Cardiac muscle cell (in vitro differentiated cells and primary cell): ENCODE results near the gene ATP2B2. TPM values are rescaled to one million over a fixed set of nuclear protein-coding genes. Genes with fewer than 3 reads are reported as not detected.

ENCODE experiments used
- DNase-seq, 2 donors: peaks; one replicate each; pipeline versions ENCODE4 v3.0.0 to v3.0.0-alpha.2; 2010 to 2017; ENCODE audit warnings: low read depth in 1 of 2, low spot score in 1 of 2
- H3K27ac ChIP-seq: fragments of 200-600 bp; sonication (generic); 2 replicates; pipeline ENCODE4 v1.5.1; 2016
- H3K27me3 ChIP-seq: fragments of 200-600 bp; sonication (generic); 2 replicates; pipeline ENCODE4 v1.6.0; 2016; ENCODE audit warnings: control low read depth
- H3K36me3 ChIP-seq: fragments of 200-600 bp; sonication (generic); 2 replicates; pipeline ENCODE4 v1.5.1; 2016; ENCODE audit warnings: control low read depth
- H3K4me1 ChIP-seq: fragments of 200-600 bp; sonication (generic); 2 replicates; pipeline ENCODE4 v1.8.1; 2017; ENCODE audit warnings: low read depth, mild to moderate bottlenecking, mixed run types
- H3K4me3 ChIP-seq: fragments of 200-600 bp; sonication (generic); 2 replicates; pipeline ENCODE4 v1.5.1; 2016; ENCODE audit warnings: mild to moderate bottlenecking
- H3K9me3 ChIP-seq: fragments of 200-600 bp; sonication (generic); 2 replicates; pipeline ENCODE4 v1.5.1; 2017; ENCODE audit warnings: low read depth, mild to moderate bottlenecking, control low read depth
- CTCF ChIP-seq: IDR thresholded peaks from 2 replicates; pipeline ENCODE4 v1.5.1; 2012; ENCODE audit warnings: low read depth, mild to moderate bottlenecking, low read length
- polyA plus RNA-seq: library from polyadenylated mRNA; unstranded; fragments of >200 nt; fragmentation: Nextera tagmentation; extraction: Ambion mirVana; gene quantifications from 2 replicates; pipeline ENCODE4 v1.2.1, GENCODE V29; 2016
- total RNA-seq: library from RNA; depleted of rRNA; stranded (reverse); fragments of >200 nt; gene quantifications from 2 replicates; pipeline ENCODE4 v1.2.3, GENCODE V29; 2016

ATP2B2 gene
- total and polyA plus RNA-seq, 2 experiments from 2014 or later = 0.22 to 0.77 TPM

GRCh38 chr3:10444110-10444429 lies 61.3 kb downstream of the ATP2B2 start:
- no peak for TF ChIP-seq CTCF
- no peak for DNase-seq
- Histone ChIP-seq H3K9me3 (no peaks in the 10 kb centered on the region), H3K27me3 (peaks cover 8% of the 10 kb centered on the region), H3K36me3 (no peaks in the 10 kb centered on the region), H3K27ac (no peak overlapping the region), H3K4me3 (no peak overlapping the region), H3K4me1 (peaks cover under 1% of the 10 kb centered on the region)

GRCh38 chr3:10443272-10444109 lies 61.9 kb downstream of the ATP2B2 start:
- no peak for TF ChIP-seq CTCF
- Histone ChIP-seq H3K4me1 (peaks cover 7% of the 10 kb centered on the region), H3K27ac (no peak overlapping the region), H3K4me3 (no peak overlapping the region), H3K9me3 (no peaks in the 10 kb centered on the region), H3K36me3 (no peaks in the 10 kb centered on the region), H3K27me3 (peaks cover 8% of the 10 kb centered on the region)
- DNase-seq = no peak

- no peak for DNase-seq
- H3K27me3 ChIP-seq = peaks cover 4% of the 10 kb centered on the region
- H3K4me1 ChIP-seq = peaks cover 16% of the 10 kb centered on the region
- H3K9me3 ChIP-seq = no peaks in the 10 kb centered on the region
- no peak overlapping the region for H3K4me3 ChIP-seq
- no peak for TF ChIP-seq CTCF
- H3K27ac ChIP-seq = no peak overlapping the region
- no peaks in the 10 kb centered on the region for H3K36me3 ChIP-seq
These were observed 63.1 kb downstream of the ATP2B2 start for GRCh38 chr3:10442151-10442795.

GRCh38 chr3:10440684-10441083 lies 64.7 kb downstream of the ATP2B2 start:
- TF ChIP-seq CTCF = no peak
- H3K9me3 ChIP-seq = no peaks in the 10 kb centered on the region
- no peaks in the 10 kb centered on the region for H3K27me3 ChIP-seq
- H3K4me1 ChIP-seq = peaks cover 16% of the 10 kb centered on the region
- no peak overlapping the region for H3K4me3 ChIP-seq
- DNase-seq = no peak
- no peak overlapping the region for H3K27ac ChIP-seq
- no peaks in the 10 kb centered on the region for H3K36me3 ChIP-seq

- TF ChIP-seq CTCF = no peak
- Histone ChIP-seq H3K36me3 (no peaks in the 10 kb centered on the region), H3K27me3 (no peaks in the 10 kb centered on the region), H3K27ac (peak overlapping the region; percentile 63), H3K4me1 (peaks cover 16% of the 10 kb centered on the region), H3K4me3 (no peak overlapping the region), H3K9me3 (no peaks in the 10 kb centered on the region)
- DNase-seq = no peak
These were observed 66.3 kb downstream of the ATP2B2 start for GRCh38 chr3:10438902-10439610.
